ENCODE results near the gene B4GALT6. TPM values are rescaled to one million over a fixed set of nuclear protein-coding genes. Genes with fewer than 3 reads are reported as not detected.
A peak's percentile ranks its signal among the peaks of the same experiment; 100 is the strongest.

Gene B4GALT6
- total RNA-seq, 1 donor from 2014 or later, result 12.2 TPM

DNA sequence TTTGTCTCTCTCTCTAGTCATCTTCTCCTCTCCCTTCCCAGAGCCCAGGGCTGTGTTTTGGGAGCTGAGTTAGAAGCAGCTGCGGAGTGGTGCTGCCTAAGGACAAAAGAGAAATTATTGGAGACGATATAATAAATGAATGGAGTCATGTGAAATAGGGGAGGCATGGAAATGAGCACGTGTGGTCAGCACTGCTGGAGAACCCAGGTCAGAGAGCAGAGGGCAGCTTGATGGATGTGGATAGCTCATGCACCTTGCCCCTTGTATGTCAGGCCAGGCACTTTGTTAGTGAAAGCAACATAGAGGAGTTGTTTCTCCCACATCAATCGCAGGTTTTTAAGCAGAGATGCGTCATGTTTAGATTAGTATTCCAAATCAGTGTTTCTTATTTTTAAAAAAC lies 77.0 kb downstream of the B4GALT6 start:
- DNase-seq (ENCODE audit: low spot score), result no peak
- H3K4me3 Mint-ChIP-seq (ENCODE audit: unreplicated experiment), result no peak overlapping the region
- peaks cover 2% of the 10 kb centered on the region for H3K27me3 Mint-ChIP-seq (ENCODE audit: low read depth)
- no peak overlapping the region for H3K27ac Mint-ChIP-seq (ENCODE audit: unreplicated experiment)
- H3K36me3 Mint-ChIP-seq (ENCODE audit: low read depth), result no peaks in the 10 kb centered on the region
- H3K4me1 Mint-ChIP-seq (ENCODE audit: low read depth), result peaks cover 5% of the 10 kb centered on the region
- TF ChIP-seq, protein P1, sequence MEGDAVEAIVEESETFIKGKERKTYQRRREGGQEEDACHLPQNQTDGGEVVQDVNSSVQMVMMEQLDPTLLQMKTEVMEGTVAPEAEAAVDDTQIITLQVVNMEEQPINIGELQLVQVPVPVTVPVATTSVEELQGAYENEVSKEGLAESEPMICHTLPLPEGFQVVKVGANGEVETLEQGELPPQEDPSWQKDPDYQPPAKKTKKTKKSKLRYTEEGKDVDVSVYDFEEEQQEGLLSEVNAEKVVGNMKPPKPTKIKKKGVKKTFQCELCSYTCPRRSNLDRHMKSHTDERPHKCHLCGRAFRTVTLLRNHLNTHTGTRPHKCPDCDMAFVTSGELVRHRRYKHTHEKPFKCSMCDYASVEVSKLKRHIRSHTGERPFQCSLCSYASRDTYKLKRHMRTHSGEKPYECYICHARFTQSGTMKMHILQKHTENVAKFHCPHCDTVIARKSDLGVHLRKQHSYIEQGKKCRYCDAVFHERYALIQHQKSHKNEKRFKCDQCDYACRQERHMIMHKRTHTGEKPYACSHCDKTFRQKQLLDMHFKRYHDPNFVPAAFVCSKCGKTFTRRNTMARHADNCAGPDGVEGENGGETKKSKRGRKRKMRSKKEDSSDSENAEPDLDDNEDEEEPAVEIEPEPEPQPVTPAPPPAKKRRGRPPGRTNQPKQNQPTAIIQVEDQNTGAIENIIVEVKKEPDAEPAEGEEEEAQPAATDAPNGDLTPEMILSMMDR (IDR thresholded peaks at IDR 0.05), result no peak
- no peaks in the 10 kb centered on the region for H3K9me3 Mint-ChIP-seq (ENCODE audit: low read depth)

DNA sequence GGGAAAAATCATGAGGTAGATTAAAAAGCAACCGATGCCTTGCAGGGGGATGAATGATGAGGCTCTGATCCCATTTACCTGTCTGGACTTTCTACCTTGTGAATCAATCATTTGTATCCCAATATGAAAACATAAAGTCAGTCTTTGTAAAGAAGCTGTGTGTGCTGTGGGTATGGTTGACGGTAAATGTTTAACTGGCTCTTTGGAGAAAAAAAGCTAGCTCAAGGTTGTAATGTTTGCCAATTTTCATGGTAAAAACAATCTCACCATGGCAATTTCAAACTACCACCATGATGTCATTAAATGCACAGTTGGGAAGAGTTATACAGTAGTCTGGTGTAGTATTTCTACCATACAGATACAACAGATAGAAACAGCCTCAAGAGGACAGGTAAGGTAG lies 78.1 kb downstream of the B4GALT6 start:
- peaks cover 2% of the 10 kb centered on the region for H3K27me3 Mint-ChIP-seq (ENCODE audit: low read depth)
- no peaks in the 10 kb centered on the region for H3K36me3 Mint-ChIP-seq (ENCODE audit: low read depth)
- no peak for DNase-seq (ENCODE audit: low spot score)
- H3K4me3 Mint-ChIP-seq (ENCODE audit: unreplicated experiment), result no peak overlapping the region
- no peak overlapping the region for H3K27ac Mint-ChIP-seq (ENCODE audit: unreplicated experiment)
- H3K9me3 Mint-ChIP-seq (ENCODE audit: low read depth), result no peaks in the 10 kb centered on the region
- TF ChIP-seq, protein P1 (IDR thresholded peaks at IDR 0.05), result no peak
- H3K4me1 Mint-ChIP-seq (ENCODE audit: low read depth), result no peaks in the 10 kb centered on the region

- Mint-ChIP-seq H3K27me3 (ENCODE audit: low read depth) (peaks cover 2% of the 10 kb centered on the region), H3K36me3 (ENCODE audit: low read depth) (no peaks in the 10 kb centered on the region), H3K4me3 (ENCODE audit: unreplicated experiment) (no peak overlapping the region), H3K27ac (ENCODE audit: unreplicated experiment) (no peak overlapping the region), H3K9me3 (ENCODE audit: low read depth) (no peaks in the 10 kb centered on the region), H3K4me1 (ENCODE audit: low read depth) (no peaks in the 10 kb centered on the region)
- no peak for DNase-seq (ENCODE audit: low spot score)
- TF ChIP-seq, protein P1 (IDR thresholded peaks at IDR 0.05), result no peak
Measured at GRCh38 chr18:31603315-31603714, 81.1 kb downstream of the B4GALT6 start.

- DNase-seq (ENCODE audit: low spot score), result no peak
Measured at GRCh38 chr18:31598021-31598805, 86.2 kb downstream of the B4GALT6 start.

DNA sequence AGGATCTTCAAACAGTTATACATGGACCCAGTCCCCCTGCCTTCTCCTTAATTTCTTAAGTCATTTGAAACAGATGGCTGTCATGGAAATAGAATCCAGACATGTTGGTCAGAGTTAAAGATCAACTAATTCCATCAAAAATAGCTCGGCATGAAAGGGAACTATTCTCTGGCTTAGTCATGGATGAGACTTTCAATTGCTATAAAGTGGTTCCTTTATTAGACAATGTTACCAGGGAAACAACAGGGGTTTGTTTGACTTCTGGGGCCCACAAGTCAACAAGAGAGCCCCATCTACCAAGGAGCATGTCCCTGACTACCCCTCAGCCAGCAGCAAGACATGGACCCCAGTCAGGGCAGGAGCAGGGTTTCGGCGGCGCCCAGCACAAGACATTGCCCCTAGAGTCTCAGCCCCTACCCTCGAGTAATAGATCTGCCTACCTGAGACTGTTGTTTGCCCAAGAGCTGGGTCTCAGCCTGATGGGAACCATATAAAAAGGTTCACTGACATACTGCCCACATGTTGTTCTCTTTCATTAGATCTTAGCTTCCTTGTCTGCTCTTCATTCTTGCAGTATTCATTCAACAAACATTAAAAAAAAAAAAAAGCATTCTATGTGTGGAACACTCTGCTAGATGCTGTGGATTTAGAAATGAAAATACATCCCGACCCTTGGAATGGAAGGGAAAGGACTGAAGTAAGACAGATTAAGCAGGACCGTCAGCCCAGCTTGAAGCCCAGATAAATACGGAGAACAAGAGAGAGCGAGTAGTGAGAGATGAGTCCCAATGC lies 88.1 kb downstream of the B4GALT6 start:
- H3K27ac Mint-ChIP-seq (ENCODE audit: unreplicated experiment), result peak overlapping the region; percentile 42
- H3K4me1 Mint-ChIP-seq (ENCODE audit: low read depth), result peaks cover 13% of the 10 kb centered on the region
- H3K4me3 Mint-ChIP-seq (ENCODE audit: unreplicated experiment), result no peak overlapping the region

More at GRCh38 chr18:31598021-31598805, 86.2 kb downstream of the B4GALT6 start:
- Mint-ChIP-seq H3K4me1 (ENCODE audit: low read depth) (peaks cover 8% of the 10 kb centered on the region), H3K27ac (ENCODE audit: unreplicated experiment) (no peak overlapping the region), H3K36me3 (ENCODE audit: low read depth) (no peaks in the 10 kb centered on the region), H3K9me3 (ENCODE audit: low read depth) (peaks cover 2% of the 10 kb centered on the region), H3K27me3 (ENCODE audit: low read depth) (no peaks in the 10 kb centered on the region), H3K4me3 (ENCODE audit: unreplicated experiment) (no peak overlapping the region)
- TF ChIP-seq, protein P1 (IDR thresholded peaks at IDR 0.05), result no peak

More for the DNA sequence above, 88.1 kb downstream of the B4GALT6 start:
- Mint-ChIP-seq H3K36me3 (ENCODE audit: low read depth) (no peaks in the 10 kb centered on the region), H3K27me3 (ENCODE audit: low read depth) (no peaks in the 10 kb centered on the region), H3K9me3 (ENCODE audit: low read depth) (peaks cover 2% of the 10 kb centered on the region)
- no peak for DNase-seq (ENCODE audit: low spot score)
- TF ChIP-seq, protein P1 (IDR thresholded peaks at IDR 0.05), result no peak
